ENCODE data around the gene SLAMF8. TPM values are rescaled to one million over a fixed set of nuclear protein-coding genes. Genes with fewer than 3 reads are reported as not detected.

Gene SLAMF8
- total and polyA plus RNA-seq, 2 of the 8 experiments (the other 6 are each of a cell fraction or from before 2014, with no cell fraction given) = not detected

GRCh38 chr1:159804924-159805323 lies 21.7 kb upstream of the SLAMF8 start (continued):
- TF ChIP-seq HDAC6 (IDR thresholded peaks at IDR 0.05; ENCODE audit: low read depth, low read length) (no peak), CBX5 (IDR thresholded peaks at IDR 0.05; ENCODE audit: low read depth, low read length) (no peak)
